Stromal cell of bone marrow (primary cell): ENCODE data around the gene DCHS2.
A peak's percentile ranks its signal among the peaks of the same experiment; 100 is the strongest.
"Not testable (repeated sequence)": the region's sequence is repeated elsewhere in the genome, so short reads cannot be mapped to it uniquely, and the experiment has no call there.

Experiments
- DNase-seq: peaks from one replicate; pipeline ENCODE4 v3.0.0-alpha.2; 2012; ENCODE audit warnings: low read depth

The DCHS2 gene

DNA sequence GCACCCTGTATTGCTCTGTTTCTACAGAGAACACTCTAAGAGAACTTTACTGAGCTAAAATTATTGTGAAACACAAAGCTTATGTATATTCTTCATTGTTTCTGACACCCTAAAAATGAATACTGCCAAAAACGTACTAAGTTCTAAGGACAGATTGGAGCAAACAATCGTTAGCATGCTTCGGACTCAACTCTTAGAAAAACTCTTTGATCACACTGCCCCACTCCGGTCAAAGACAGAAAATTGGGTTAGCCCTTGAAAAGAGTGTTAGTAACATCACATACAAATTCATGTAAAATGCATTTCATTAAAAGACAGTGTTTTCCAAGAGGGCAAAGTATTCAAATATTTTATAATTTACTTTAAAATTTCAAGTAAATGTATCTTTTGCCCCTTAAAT lies 177.4 kb downstream of the DCHS2 start:
- DNase-seq = peak; percentile 37

- DNase-seq = no peak
These were observed 178.5 kb downstream of the DCHS2 start for GRCh38 chr4:154313004-154313585.

- DNase-seq = no peak
These were observed 179.4 kb downstream of the DCHS2 start for GRCh38 chr4:154312246-154312645.

DNA sequence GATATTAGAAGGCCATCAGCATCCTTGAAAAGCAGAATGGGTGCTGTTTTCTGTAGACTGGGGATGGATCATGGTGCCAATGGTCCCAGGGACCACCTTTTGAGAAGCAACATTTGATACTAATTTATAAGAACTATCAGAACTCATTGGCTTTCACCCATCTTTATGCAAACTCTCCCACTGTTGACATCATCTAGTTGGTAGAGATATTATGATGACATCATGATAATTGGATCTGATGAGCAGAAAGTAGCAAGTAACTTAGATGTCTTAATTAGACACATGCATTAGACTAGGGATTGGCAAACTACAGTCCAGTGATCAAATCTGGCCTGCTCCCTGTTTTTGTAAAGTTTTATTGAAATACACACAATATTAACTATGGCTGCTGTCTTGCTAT lies 181.0 kb downstream of the DCHS2 start:
- no peak for DNase-seq

GRCh38 chr4:154308207-154308606 lies 183.4 kb downstream of the DCHS2 start:
- DNase-seq = no peak

- DNase-seq = no peak
These were observed 184.1 kb downstream of the DCHS2 start for GRCh38 chr4:154307451-154307850.

GRCh38 chr4:154305616-154306015 lies 186.0 kb downstream of the DCHS2 start:
- no peak for DNase-seq

- no peak for DNase-seq
These were observed 186.9 kb downstream of the DCHS2 start for GRCh38 chr4:154304679-154305078.

- no peak for DNase-seq
These were observed 196.8 kb downstream of the DCHS2 start for GRCh38 chr4:154294652-154295350.

DNA sequence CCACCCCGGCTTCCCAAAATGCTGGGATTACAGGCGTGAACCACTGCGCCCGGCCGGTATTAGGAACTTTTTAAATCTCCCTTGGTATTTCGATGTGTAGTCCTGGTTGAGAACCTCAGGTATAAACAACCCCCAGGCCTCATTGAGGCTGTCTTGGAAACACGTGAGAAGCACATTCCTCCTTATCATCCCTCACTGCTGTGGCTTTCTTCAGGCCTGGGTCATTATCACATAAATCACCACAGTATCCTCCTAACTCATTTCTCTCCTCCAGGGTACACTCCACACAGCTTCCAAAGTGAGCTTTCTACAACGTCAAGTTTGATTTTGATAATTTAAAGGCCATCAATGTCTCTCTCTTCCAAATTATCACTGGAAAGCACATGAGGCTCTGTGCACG lies 198.2 kb downstream of the DCHS2 start:
- no peak for DNase-seq

DNA sequence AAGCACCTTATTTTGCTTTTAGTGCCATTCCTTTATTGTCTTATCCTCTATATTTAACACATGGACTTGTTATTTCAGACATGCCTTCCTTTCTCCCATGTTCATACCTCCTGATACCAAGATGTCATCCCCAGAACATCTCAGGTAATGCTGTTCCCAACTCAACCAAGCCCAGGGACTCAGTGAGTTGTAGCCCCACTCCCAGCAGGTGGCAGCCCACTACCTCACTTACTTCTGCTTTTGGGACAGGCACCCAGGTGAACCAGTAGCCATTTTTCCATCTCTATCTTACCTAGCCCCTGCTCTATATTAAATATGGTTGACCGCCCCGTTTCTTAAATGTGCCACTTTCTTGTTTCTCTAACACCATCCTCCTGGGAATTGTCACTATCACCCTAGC lies 199.0 kb downstream of the DCHS2 start:
- DNase-seq = no peak

DNA sequence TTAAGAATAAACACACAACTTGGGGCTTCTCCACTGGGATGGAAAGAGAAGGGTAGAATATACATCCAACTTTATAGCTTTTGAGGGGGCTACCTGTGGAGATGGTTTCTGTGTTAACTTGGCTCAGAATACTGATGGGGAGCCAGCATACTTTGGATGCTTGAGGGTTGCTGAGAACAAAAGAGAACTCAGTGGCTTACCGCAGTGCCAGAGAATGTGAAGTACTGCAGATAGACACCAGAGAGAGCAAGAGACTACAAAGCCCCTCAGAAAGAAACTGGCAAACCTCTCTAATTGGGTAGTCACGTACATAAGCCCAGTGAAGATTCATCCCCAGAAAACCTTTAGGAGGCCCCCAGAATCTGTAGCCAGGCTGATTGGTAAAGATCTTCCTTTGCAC lies 214.4 kb downstream of the DCHS2 start:
- DNase-seq = no peak

GRCh38 chr4:154276496-154276895 lies 215.1 kb downstream of the DCHS2 start:
- no peak for DNase-seq

DNA sequence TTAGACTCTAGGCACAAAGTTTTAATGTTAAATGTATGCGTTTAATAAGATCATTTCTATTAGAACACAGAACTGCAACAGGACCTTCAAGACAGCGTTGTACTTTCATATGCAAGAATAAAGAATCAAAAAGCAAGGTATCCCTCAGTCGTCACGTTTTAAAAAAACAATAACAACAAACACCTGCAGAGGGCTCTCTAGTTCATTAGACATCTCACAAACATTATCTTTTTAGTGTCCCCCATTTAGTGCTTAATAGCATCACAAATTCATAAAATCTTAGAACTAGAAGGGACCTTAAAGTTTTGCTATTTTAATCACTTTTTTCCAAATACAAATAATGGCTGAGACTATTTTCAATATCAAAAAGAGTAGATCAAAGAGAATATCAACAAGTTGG lies 236.6 kb downstream of the DCHS2 start:
- no peak for DNase-seq

GRCh38 chr4:154234576-154234975 lies 257.0 kb downstream of the DCHS2 start:
- no peak for DNase-seq

DNA sequence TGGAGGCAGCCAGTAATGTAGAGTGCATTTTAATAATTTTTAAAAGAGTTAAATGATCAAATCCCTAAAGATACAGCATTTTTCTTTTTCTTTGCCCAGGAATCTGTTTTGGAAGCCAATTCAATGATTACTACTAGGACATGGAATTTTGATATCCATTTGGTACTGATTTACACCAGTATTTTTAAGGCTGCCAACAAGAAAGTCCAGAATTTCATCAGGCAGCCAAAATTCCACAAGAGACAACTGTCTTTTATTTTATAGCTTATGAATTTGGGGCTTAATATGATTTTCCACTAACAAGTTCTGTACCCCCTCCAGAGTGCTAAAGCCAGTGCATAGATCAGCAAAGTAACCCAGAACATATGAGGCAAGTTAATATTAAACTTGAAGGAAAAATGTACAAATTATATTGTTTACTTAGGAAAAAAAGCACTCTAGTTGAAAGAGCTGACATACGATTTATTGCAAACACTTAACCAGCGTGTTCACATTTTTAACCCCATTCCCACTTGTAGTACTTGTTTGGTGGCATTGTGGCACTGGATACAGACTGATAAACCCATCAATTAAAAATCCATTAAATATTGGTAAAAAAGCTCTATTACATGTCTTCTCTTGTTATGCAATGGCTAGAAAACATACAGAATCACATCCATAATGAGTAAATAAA lies 259.7 kb downstream of the DCHS2 start:
- peak; percentile 3 for DNase-seq

GRCh38 chr4:154230723-154231122 lies 260.9 kb downstream of the DCHS2 start:
- DNase-seq = no peak

GRCh38 chr4:154230091-154230490 lies 261.5 kb downstream of the DCHS2 start:
- no peak for DNase-seq

DNA sequence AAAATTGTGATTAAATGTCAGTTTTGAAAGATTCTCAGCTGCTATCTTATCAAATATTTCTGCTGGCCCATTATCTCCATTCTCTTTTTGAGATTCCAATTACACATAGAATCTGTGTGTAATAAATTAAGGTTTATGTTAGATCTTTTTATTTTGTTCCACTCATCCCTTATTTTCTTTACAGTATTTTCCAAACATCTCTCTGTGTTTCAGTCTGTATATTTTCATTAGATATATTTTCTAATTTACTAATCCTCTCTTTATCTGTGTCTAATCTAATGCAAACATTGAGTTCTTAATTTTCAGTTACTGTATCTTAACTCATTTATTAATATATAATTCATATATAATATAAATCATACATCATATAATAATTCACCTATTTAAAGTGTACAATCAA lies 268.7 kb downstream of the DCHS2 start:
- DNase-seq = no peak

GRCh38 chr4:154218051-154218450 lies 273.5 kb downstream of the DCHS2 start:
- DNase-seq = no peak

- not testable (repeated sequence) for DNase-seq
These were observed 274.2 kb downstream of the DCHS2 start for GRCh38 chr4:154217384-154217783.

GRCh38 chr4:154211506-154211905 lies 280.1 kb downstream of the DCHS2 start:
- DNase-seq = no peak

DNA sequence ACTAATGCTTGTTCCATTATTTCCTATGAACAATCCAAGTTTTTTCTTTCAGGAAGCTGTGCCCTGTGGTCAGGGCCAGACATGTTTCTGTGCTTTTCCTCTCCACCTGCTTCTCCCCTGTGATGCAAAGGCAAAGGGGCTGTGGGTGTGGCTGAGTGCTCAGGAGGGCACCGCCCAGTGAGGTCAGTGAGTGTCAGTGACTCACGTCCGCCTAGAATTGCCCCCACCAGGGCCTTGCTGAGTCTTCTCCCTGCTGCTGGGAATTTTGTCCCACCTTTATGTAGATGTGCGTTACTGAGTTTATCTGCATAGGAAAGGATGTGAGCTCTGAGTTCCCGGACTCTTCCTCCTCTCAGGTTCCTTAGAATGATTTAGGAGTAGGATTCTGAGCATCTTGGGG lies 283.2 kb downstream of the DCHS2 start:
- no peak for DNase-seq

DNA sequence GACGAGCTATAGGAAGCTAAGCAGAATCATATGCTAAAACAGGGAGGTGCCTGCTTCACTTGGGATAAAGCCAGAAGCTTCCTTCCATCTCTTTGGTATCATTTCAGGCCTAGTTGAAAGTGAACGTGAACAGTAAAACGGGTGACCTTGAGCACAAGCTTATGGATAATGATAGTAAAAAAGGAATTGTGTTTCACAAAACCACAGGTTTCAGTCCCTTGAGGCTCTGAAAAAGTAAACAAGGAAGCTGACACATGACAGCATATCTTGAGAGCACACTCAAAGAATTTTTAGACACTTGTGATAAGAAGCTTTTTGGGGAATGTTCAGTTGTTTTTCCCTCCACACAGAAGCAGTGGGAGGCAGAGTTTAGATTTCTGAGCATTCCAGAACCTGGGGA lies 286.1 kb downstream of the DCHS2 start:
- DNase-seq = no peak
